ENCODE data around the gene CTDP1.

The CTDP1 gene, protein sequence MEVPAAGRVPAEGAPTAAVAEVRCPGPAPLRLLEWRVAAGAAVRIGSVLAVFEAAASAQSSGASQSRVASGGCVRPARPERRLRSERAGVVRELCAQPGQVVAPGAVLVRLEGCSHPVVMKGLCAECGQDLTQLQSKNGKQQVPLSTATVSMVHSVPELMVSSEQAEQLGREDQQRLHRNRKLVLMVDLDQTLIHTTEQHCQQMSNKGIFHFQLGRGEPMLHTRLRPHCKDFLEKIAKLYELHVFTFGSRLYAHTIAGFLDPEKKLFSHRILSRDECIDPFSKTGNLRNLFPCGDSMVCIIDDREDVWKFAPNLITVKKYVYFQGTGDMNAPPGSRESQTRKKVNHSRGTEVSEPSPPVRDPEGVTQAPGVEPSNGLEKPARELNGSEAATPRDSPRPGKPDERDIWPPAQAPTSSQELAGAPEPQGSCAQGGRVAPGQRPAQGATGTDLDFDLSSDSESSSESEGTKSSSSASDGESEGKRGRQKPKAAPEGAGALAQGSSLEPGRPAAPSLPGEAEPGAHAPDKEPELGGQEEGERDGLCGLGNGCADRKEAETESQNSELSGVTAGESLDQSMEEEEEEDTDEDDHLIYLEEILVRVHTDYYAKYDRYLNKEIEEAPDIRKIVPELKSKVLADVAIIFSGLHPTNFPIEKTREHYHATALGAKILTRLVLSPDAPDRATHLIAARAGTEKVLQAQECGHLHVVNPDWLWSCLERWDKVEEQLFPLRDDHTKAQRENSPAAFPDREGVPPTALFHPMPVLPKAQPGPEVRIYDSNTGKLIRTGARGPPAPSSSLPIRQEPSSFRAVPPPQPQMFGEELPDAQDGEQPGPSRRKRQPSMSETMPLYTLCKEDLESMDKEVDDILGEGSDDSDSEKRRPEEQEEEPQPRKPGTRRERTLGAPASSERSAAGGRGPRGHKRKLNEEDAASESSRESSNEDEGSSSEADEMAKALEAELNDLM

DNA sequence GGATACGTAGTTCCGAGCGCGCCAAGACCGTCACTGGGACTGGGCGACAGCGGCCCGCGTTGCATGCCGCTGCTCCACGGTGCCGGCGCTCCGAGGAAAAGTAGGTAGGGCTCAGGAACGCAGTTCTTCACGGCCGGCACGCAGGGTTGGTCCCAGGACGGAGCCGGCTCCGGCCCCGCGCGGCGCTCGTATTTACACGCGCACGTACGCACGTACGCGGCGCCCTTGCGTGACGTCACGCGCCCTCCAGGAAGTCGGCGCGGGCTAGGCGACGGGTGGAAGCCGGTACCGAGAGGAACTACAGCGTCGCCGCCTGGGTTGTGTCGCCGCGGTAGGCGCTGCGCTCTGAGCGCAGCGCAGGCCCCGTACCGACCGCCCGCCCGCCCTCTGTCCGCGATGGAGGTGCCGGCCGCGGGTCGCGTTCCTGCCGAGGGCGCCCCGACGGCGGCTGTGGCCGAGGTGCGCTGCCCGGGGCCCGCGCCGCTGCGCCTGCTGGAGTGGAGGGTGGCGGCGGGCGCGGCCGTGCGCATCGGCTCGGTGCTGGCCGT is at the start of gene CTDP1:
CTDP1 (plus strand) TSS at position 252 of the 548 bp plus-strand sequence; CDS start at position 397, 145 bp downstream.
- no peak for DNase-seq (ENCODE audit: low read depth)

- no peak for DNase-seq (ENCODE audit: low read depth)
These were observed 49.1 kb upstream of the CTDP1 start for GRCh38 chr18:79630281-79631095.

- DNase-seq (ENCODE audit: low read depth) = no peak
These were observed 48.5 kb upstream of the CTDP1 start for GRCh38 chr18:79631096-79631507.

GRCh38 chr18:79631761-79632446 is 47.7 kb upstream of the CTDP1 start:
- DNase-seq (ENCODE audit: low read depth) = no peak

- DNase-seq (ENCODE audit: low read depth) = no peak
These were observed 46.8 kb upstream of the CTDP1 start for GRCh38 chr18:79632765-79633164.

DNA sequence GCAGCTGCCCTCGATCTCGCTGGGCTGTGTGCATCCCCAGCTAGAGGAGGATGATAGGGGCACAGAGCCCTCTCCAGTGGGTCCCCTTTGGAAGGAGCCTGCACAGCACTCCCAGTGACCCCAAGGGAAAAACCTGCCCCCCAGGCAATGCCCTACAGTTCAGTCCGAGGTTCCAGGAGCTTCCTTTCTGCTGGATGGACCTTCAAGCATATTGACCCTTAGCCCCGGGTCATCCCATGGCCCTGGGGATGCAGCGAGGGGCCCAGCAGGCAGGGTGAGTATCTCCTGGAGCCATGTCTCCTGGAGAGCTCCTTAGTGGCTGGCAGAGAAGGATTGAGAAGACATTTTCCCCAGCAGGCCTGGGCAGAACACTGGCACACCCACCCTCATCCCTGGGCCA is 45.4 kb upstream of the CTDP1 start:
- DNase-seq (ENCODE audit: low read depth) = no peak

DNA sequence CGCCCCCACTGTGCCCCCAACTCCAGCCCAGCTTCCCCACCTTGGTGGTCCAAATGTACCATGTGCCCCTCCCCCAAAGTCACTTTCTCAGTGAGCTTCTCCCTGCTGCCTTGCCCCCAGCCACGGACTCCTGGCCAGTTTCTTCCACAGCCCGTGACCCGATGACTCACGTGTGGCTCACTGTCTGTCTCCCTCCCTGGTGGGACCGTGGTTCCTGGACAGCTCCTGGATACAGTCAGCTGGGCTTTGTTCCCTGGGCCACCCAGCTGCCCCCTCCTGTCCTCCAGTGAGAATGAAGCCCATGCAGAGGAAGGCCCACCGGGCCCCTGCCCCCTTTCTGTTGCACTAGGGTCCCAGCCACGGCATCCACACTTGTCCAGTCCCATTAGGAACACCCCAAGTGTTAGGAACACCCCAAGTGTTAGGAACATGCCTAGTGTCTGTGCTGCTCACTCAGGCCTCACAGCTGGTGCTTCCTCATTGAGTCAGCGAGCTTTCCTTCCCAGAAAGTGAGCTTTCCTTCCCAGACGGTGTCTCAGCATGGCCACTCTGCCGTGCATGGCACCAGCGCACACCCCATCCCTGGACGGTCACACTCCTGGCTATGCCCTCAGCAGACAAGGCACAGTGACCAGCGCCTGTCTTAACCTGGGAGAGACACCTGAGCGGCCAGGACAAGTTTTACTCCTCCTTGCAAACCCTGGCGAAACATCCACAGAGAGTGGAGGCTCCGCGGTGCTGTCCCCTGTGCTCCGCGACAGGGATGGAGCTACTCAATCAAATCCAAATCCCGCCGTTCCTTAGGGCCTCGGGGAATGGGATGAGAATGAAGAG is 44.8 kb upstream of the CTDP1 start:
- DNase-seq (ENCODE audit: low read depth) = no peak

- DNase-seq (ENCODE audit: low read depth) = no peak
These were observed 44.2 kb upstream of the CTDP1 start for GRCh38 chr18:79635427-79635726.

DNA sequence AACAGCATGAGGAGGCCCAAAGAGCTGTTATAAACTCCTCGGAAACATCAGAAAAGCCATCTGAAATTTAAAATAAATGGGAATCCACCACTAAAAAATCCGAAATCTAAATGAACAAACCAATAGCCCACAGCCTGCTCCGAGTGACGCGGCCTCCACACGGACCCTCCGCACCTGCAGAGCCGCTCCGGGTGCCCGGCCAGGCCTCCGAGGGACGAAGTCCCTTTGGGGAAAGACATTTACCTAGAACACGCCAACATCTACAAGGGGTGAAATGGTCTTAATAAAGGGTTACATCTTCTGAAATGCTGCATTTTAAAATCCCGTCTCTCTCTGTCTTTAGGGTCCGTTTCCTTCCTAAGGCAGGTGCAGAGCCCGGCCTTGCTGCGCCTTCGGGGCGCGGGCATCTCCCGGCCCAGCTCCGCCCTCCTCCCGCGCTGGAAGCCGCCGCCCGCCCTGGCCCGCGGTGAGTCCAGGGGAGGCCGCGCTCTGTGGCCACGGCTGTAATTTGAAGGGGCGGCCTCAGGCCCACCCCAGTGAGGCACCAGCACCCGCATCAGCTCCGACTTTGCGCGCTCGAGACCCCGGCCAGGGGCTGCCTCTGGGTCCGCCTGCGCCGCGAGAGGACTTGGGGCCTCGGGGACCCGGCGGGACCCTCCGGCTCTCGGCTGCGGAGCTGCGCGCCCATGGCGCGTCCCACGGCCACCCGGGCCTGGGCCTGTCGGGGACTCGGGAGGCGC is 42.3 kb upstream of the CTDP1 start:
- DNase-seq (ENCODE audit: low read depth) = no peak

- DNase-seq (ENCODE audit: low read depth) = no peak
These were observed 41.4 kb upstream of the CTDP1 start for GRCh38 chr18:79637921-79638909.

DNA sequence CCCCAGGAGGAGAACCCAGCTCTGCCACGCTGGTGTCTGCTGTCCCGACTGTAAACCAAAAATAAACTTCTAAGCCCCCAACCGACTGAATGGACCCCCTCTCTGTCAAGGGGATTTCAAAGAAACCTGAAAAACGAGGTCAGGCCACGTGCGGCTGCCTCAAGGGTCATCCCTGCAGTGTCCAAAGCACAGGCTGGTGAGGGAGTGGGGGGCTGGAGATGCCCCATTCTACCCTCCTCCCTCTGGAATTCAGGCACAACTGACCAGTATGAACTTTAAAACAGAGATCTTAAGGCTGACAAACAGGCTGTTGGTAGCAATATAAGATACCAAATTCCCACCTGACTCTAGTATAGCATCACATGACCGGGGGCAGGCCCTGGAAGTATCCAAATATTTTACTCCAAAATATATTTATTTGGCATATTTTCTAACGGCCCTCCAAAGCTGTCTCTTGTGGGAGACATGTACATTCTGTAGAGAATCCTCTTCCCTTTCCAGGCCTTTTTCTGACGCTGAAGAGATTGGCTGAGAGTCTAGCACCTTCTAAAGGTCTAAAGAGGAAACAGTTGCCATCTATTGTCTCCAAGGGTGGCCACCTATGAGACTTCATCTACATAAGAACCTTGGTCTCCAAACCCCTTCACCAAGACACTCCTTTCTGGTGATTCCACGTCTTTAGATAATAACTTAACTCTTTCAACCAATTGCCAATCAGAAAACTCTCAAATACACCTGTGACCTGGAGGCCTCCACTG is 40.4 kb upstream of the CTDP1 start:
- no peak for DNase-seq (ENCODE audit: low read depth)

DNA sequence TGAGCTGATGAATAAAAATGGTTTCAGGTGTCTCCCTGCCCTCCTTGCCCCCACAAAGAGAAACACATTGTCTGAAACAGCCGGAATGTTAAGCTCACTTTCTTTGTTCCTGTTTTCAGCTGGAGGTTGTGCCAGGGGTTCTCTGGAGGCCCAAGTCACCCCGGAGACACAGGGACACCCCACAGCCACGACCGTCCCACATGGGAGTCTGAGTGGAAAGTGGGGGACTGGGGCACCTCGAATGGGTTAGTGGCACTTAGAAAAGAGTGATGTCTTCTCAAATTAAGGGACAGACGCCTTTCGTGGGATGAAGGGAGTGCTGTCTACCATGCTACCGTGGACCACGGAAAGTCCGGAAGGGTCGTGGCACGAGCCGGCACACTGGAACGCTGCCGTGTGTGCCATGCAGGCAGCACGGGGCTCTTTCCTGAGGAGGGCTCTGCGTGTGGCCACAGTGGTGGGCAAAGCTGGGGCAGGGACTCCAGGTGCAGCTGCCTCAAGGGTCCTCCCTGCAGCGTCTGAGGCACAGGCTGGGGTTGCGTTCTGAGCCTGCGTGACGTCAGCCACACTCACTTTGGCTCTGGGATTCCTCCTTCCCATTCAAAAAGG is 39.4 kb upstream of the CTDP1 start:
- no peak for DNase-seq (ENCODE audit: low read depth)

GRCh38 chr18:79640875-79641274 is 38.7 kb upstream of the CTDP1 start:
- no peak for DNase-seq (ENCODE audit: low read depth)

- no peak for DNase-seq (ENCODE audit: low read depth)
These were observed 37.7 kb upstream of the CTDP1 start for GRCh38 chr18:79641722-79642497.

GRCh38 chr18:79642626-79643025 is 37.0 kb upstream of the CTDP1 start:
- DNase-seq (ENCODE audit: low read depth) = no peak
